Ishikawa (cell line): ENCODE results near the gene TANC1.

Experiments used
- CEBPB ChIP-seq: IDR thresholded peaks from 2 replicates; pipeline ENCODE4 v1.6.1; 2012
- CREB1 ChIP-seq: IDR thresholded peaks from 2 replicates; pipeline ENCODE4 v1.6.1; 2012; ENCODE audit warnings: low read depth
- EGR1 ChIP-seq: IDR thresholded peaks from 2 replicates; pipeline ENCODE4 v1.6.1; 2012
- EP300 ChIP-seq: IDR thresholded peaks from 2 replicates; pipeline ENCODE4 v1.6.1; 2012; ENCODE audit warnings: borderline replicate concordance
- FOXM1 ChIP-seq: IDR thresholded peaks from 2 replicates; pipeline ENCODE4 v1.6.1; 2012; ENCODE audit warnings: low read depth, borderline replicate concordance
- MAX ChIP-seq: IDR thresholded peaks from 2 replicates; pipeline ENCODE4 v1.6.1; 2012
- NFIC ChIP-seq: IDR thresholded peaks from 2 replicates; pipeline ENCODE4 v1.6.1; 2012
- RAD21 ChIP-seq: IDR thresholded peaks from 2 replicates; pipeline ENCODE4 v1.6.1; 2012; ENCODE audit warnings: low read depth
- REST ChIP-seq: IDR thresholded peaks from 2 replicates; pipeline ENCODE4 v1.6.1; 2012; ENCODE audit warnings: low read depth, mild to moderate bottlenecking
- TAF1 ChIP-seq: IDR thresholded peaks from 2 replicates; pipeline ENCODE4 v1.6.1; 2012; ENCODE audit warnings: low read depth, mild to moderate bottlenecking
- TCF12 ChIP-seq: IDR thresholded peaks from 2 replicates; pipeline ENCODE4 v1.6.1; 2012; ENCODE audit warnings: low read depth
- TEAD4 ChIP-seq: IDR thresholded peaks from 2 replicates; pipeline ENCODE4 v1.6.1; 2012
- USF1 ChIP-seq: IDR thresholded peaks from 2 replicates; pipeline ENCODE4 v1.6.1; 2012
- YY1 ChIP-seq: IDR thresholded peaks from 2 replicates; pipeline ENCODE4 v1.6.1; 2012; ENCODE audit warnings: low read depth
- ZBTB7A ChIP-seq: IDR thresholded peaks from 2 replicates; pipeline ENCODE4 v1.6.1; 2012; ENCODE audit warnings: low read depth

TANC1 gene

DNA sequence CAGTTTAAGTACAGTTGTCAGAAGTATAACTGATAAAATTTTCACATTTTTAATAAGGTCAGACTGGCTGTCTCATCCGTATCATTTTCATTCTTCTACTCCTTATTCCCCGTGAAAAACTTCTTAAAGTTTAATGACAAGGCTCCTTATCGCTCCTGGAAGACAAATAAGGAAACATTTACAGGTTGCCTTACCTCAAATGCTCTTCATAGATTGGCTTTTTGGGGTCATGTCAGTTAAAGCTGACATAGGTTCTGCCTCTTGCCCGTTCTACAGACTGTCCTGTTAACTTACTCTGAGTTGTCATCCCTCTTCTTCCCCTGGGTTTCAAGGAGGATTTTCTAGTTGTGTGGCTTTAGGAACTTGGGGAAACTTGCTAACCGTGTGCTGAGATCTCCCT, 75.3 kb downstream of the TANC1 start:
- TF ChIP-seq RAD21 (no peak), ZBTB7A (no peak), YY1 (no peak), CEBPB (no peak), MAX (no peak), EGR1 (no peak), TEAD4 (no peak), FOXM1 (no peak)

DNA sequence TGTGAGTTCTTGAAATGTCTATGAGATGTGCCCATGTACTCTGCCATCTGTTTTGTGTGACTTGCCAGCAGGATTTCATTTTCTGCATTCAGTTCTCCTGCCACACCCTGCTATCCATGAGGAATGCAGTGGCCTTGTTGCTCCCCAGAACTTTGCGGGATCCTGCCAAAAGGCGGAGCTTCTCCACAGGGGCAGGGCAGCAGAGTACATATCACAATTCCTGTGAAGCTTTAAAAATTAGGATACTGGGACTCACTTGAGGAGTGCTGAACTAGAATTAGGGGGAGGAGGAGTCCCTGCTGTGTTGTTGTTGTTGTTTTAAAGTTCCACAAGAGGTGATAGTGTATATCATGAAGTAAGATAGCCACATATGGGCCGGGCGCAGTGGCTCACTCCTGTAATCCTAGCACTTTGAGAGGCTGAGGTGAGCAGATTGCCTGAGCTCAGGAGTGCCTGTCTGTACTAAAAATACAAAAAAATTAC, 76.4 kb downstream of the TANC1 start:
- no peak for TF ChIP-seq USF1
- peak; percentile 83 for TF ChIP-seq EP300
- no peak for TF ChIP-seq ZBTB7A
- TF ChIP-seq TEAD4 = peak; percentile 90
- TF ChIP-seq FOXM1 = no peak; the same call in 1 of the 2 replicates
- no peak for TF ChIP-seq EGR1
- TF ChIP-seq YY1 = peak; percentile 55; the same call in 1 of the 2 replicates
- peak; percentile 9; the same call in 1 of the 2 replicates for TF ChIP-seq RAD21
- TF ChIP-seq CREB1 = no peak
- peak; percentile 84 for TF ChIP-seq TCF12
- TF ChIP-seq TAF1 = no peak
- peak; percentile 84 for TF ChIP-seq NFIC
- 0 out of 2 replicates have a peak, but pooled peaks have one; percentile 2 for TF ChIP-seq CEBPB
- TF ChIP-seq MAX = peak; percentile 40
- no peak for TF ChIP-seq REST

DNA sequence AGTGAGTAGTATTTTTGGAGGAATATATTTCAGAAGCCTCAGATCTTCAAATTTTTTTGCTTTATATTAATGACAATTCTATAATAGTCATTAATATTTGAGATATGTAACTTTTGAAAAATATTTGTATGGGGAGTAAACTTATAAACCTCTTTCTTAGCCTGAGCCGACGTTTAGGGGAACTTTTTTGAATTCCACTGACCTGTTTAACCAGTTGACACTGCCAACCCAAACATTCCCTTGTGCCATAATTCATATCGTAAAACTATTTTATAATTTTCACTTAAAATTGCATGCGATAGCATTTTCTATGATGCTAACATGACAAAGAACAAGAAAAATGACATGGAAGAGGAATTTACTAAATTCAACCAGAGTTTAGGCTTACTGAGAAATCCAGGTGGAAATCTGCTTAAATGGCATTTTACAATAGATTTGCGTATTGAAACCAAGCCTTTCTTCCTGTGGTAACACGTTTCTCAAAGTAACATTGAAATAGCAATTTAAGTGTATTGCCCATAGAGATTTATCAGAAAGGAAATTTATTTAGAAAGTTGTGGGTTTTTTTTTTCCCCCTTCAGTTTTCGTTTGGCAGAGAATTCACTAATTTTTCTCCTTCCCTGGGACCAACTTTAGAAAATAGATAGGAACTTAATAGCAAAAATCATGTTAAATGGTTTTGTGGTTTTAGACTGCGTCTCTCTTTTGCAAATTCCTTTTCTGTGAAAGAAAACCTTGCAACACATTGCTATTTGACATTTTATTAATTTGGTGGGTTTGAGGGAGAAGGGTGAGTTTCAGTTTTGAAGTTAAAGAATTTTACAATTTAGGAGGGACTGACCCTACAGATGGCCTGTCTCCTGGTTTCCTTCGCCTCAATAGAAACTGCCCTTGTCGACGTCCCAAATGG, 77.4 kb downstream of the TANC1 start:
- TF ChIP-seq YY1 (no peak), TCF12 (no peak), CREB1 (no peak; the same call in 1 of the 2 replicates), EP300 (peak; percentile 46; the same call in 1 of the 2 replicates), ZBTB7A (no peak), EGR1 (no peak), MAX (no peak), REST (no peak), USF1 (no peak), FOXM1 (peak; percentile 34; the same call in 1 of the 2 replicates), CEBPB (no peak), TEAD4 (peak; percentile 72), NFIC (peak; percentile 86)

DNA sequence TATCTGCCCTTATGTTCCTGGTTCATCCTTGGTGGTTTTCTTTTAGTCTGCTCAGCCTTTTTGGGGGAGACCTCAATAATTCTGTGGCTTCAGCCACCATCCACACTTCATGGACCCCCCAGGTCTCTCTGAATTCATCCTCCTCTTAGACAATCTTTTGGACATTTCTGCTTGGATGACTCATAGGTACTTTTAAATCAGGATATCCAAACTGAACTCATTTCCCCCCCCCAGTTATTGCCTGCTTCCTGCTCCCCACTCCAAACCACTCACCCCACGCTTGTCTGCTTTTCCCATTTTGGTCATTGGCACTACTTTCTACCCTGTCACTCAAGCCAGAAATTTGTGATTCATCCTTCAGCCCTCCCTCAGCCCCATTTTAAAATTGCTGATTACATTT, 78.5 kb downstream of the TANC1 start:
- TF ChIP-seq TAF1 (no peak), REST (no peak), NFIC (0 out of 2 replicates have a peak, but pooled peaks have one; percentile 16)
